CD1c-positive myeloid dendritic cell (primary cell): ENCODE results near the gene RNF144A.
"Not testable (repeated sequence)": the region's sequence is repeated elsewhere in the genome, so short reads cannot be mapped to it uniquely, and the experiment has no call there.

Source experiments
- DNase-seq: peaks from one replicate; pipeline ENCODE4 v3.0.0-alpha.2; 2016; ENCODE audit errors: extremely low spot score

The RNF144A gene

GRCh38 chr2:6929196-6929819 lies 12.1 kb downstream of the RNF144A start:
- no peak for DNase-seq

GRCh38 chr2:6930923-6931647 lies 13.9 kb downstream of the RNF144A start:
- DNase-seq = no peak

GRCh38 chr2:6931753-6932152 lies 14.5 kb downstream of the RNF144A start:
- no peak for DNase-seq

- no peak for DNase-seq
Measured at GRCh38 chr2:6932206-6932605, 15.0 kb downstream of the RNF144A start.

GRCh38 chr2:6932828-6933227 lies 15.6 kb downstream of the RNF144A start:
- DNase-seq = no peak

GRCh38 chr2:6933911-6934310 lies 16.7 kb downstream of the RNF144A start:
- no peak for DNase-seq

- no peak for DNase-seq
Measured at GRCh38 chr2:6934345-6934744, 17.1 kb downstream of the RNF144A start.

GRCh38 chr2:6934758-6935651 lies 17.8 kb downstream of the RNF144A start:
- no peak for DNase-seq

GRCh38 chr2:6935652-6936020 lies 18.4 kb downstream of the RNF144A start:
- not testable (repeated sequence) for DNase-seq

- no peak for DNase-seq
Measured at GRCh38 chr2:6937157-6937556, 19.9 kb downstream of the RNF144A start.

GRCh38 chr2:6937582-6937981 lies 20.4 kb downstream of the RNF144A start:
- DNase-seq = no peak

- no peak for DNase-seq
Measured at GRCh38 chr2:6939071-6939470, 21.9 kb downstream of the RNF144A start.

- DNase-seq = no peak
Measured at GRCh38 chr2:6940820-6941219, 23.6 kb downstream of the RNF144A start.

- no peak for DNase-seq
Measured at GRCh38 chr2:6941299-6942046, 24.3 kb downstream of the RNF144A start.

- DNase-seq = no peak
Measured at GRCh38 chr2:6942848-6943247, 25.6 kb downstream of the RNF144A start.

- DNase-seq = no peak
Measured at GRCh38 chr2:6943523-6943922, 26.3 kb downstream of the RNF144A start.

- DNase-seq = no peak
Measured at GRCh38 chr2:6943971-6944370, 26.8 kb downstream of the RNF144A start.

GRCh38 chr2:6944555-6944954 lies 27.3 kb downstream of the RNF144A start:
- no peak for DNase-seq

GRCh38 chr2:6945087-6945813 lies 28.0 kb downstream of the RNF144A start:
- DNase-seq = peak; percentile 4

- no peak for DNase-seq
Measured at GRCh38 chr2:6945821-6946220, 28.6 kb downstream of the RNF144A start.

- no peak for DNase-seq
Measured at GRCh38 chr2:6946722-6947121, 29.5 kb downstream of the RNF144A start.
